Measurements from ENCODE around the gene DYRK2.

DNA sequence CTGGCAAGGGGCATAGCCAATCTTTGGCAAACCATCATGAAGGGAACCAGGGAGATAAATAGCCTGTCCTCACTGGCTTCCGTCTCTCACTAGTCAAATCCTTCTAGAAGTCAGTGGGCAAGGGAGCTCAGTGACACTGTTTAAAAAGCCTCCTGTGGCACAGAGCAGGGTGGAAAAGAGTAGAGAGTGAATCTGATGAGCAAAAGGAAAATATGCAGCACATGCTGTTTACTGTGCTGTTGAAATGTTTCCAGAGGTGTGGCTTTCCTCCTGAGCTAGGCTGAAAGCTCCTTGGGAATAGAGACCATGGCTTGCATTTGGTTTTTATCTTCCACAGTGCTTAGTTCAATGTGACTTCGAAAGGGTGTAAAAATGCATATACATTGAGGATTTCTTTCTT is 7.7 kb upstream of the DYRK2 start:
- TF ChIP-seq, protein P1, sequence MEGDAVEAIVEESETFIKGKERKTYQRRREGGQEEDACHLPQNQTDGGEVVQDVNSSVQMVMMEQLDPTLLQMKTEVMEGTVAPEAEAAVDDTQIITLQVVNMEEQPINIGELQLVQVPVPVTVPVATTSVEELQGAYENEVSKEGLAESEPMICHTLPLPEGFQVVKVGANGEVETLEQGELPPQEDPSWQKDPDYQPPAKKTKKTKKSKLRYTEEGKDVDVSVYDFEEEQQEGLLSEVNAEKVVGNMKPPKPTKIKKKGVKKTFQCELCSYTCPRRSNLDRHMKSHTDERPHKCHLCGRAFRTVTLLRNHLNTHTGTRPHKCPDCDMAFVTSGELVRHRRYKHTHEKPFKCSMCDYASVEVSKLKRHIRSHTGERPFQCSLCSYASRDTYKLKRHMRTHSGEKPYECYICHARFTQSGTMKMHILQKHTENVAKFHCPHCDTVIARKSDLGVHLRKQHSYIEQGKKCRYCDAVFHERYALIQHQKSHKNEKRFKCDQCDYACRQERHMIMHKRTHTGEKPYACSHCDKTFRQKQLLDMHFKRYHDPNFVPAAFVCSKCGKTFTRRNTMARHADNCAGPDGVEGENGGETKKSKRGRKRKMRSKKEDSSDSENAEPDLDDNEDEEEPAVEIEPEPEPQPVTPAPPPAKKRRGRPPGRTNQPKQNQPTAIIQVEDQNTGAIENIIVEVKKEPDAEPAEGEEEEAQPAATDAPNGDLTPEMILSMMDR (IDR thresholded peaks at IDR 0.05), result no peak
- no peak for TF ChIP-seq POLR2A (IDR thresholded peaks at IDR 0.05)
